Measurements from ENCODE around the gene A1CF. TPM values are rescaled to one million over a fixed set of nuclear protein-coding genes. Genes with fewer than 3 reads are reported as not detected.
"Not testable (repeated sequence)": the region's sequence is repeated elsewhere in the genome, so short reads cannot be mapped to it uniquely, and the experiment has no call there.

The A1CF gene
- total and polyA plus RNA-seq, 3 experiments from 2014 or later, result not detected

DNA sequence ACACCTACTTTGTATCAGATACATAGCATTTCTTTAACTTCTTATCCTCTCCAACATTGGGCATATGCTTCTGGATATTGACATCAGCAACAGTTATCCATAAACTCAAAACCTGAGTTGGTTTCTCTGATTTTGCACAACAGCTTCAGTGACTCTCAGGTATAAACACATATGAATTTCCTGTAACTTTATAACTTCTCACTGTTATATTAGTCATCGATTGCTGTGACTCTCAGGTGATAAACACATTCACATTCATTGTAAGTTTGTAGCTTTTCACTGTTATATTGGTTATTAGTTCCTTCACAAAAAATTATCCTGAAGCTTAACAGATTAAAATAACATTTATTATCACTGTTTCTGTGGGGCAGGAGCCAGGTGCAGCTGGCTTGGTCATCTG is 88.7 kb downstream of the A1CF start:
- H3K4me3 ChIP-seq (ENCODE audit: low read length), result no peak overlapping the region
- H3K27ac Mint-ChIP-seq, result no peak overlapping the region
- no peaks in the 10 kb centered on the region for H3K4me1 Mint-ChIP-seq
- no peaks in the 10 kb centered on the region for H3K9me3 ChIP-seq (ENCODE audit: low read length)
- DNase-seq, result no peak
- H3K36me3 ChIP-seq (ENCODE audit: insufficient read depth, low read length), result no peaks in the 10 kb centered on the region
- H3K4me3 Mint-ChIP-seq, result no peak overlapping the region
- CTCF ChIA-PET, result no interaction called here
- H3K36me3 Mint-ChIP-seq, result peaks cover 0 to 3% (median 0%) of the 10 kb centered on the region in 3 donors
- no peaks in the 10 kb centered on the region for H3K27me3 ChIP-seq (ENCODE audit: insufficient read depth, low read length, poor library complexity, severe bottlenecking)
- no peaks in the 10 kb centered on the region for H3K9me3 Mint-ChIP-seq
- peaks cover 5 to 42% of the 10 kb centered on the region in 2 donors for H3K27me3 Mint-ChIP-seq
- H3K27ac ChIP-seq (ENCODE audit: low read depth, low read length), result no peak overlapping the region
- POLR2A ChIA-PET, result no interaction called here
- H3K4me1 ChIP-seq (ENCODE audit: insufficient read depth, low read length), result no peaks in the 10 kb centered on the region

DNA sequence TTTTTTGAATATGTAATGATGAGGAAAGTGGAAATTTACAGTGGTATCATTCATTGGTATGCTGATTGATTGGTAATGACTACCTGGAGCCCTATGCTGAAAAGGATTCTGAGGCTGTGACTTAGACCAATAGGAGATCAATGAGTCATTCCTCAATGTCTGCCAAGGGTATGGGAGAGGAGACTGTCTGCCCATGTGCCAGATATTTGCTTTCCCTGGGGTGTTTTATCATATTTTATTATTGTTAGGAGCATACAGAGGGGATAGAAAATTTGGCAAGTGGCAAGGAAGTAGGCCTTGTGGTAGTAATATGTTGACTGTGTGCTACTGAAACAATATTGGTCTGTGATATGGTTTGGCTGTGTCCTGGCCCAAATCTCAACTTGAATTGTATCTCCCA is 90.9 kb downstream of the A1CF start:
- H3K27ac Mint-ChIP-seq, result no peak overlapping the region
- no peak for DNase-seq
- ChIA-PET POLR2A (no interaction called here), CTCF (no interaction called here)
- Histone ChIP-seq H3K27ac (ENCODE audit: low read depth, low read length) (no peak overlapping the region), H3K27me3 (ENCODE audit: insufficient read depth, low read length, poor library complexity, severe bottlenecking) (no peaks in the 10 kb centered on the region), H3K4me3 (ENCODE audit: low read length) (no peak overlapping the region), H3K36me3 (ENCODE audit: insufficient read depth, low read length) (no peaks in the 10 kb centered on the region), H3K4me1 (ENCODE audit: insufficient read depth, low read length) (no peaks in the 10 kb centered on the region), H3K9me3 (ENCODE audit: low read length) (no peaks in the 10 kb centered on the region)
- no peaks in the 10 kb centered on the region for H3K9me3 Mint-ChIP-seq
- no peaks in the 10 kb centered on the region for H3K4me1 Mint-ChIP-seq
- H3K4me3 Mint-ChIP-seq, result no peak overlapping the region
- H3K36me3 Mint-ChIP-seq, result peaks cover 0 to 2% (median 0%) of the 10 kb centered on the region in 3 donors
- peaks cover 7 to 34% of the 10 kb centered on the region in 2 donors for H3K27me3 Mint-ChIP-seq

DNA sequence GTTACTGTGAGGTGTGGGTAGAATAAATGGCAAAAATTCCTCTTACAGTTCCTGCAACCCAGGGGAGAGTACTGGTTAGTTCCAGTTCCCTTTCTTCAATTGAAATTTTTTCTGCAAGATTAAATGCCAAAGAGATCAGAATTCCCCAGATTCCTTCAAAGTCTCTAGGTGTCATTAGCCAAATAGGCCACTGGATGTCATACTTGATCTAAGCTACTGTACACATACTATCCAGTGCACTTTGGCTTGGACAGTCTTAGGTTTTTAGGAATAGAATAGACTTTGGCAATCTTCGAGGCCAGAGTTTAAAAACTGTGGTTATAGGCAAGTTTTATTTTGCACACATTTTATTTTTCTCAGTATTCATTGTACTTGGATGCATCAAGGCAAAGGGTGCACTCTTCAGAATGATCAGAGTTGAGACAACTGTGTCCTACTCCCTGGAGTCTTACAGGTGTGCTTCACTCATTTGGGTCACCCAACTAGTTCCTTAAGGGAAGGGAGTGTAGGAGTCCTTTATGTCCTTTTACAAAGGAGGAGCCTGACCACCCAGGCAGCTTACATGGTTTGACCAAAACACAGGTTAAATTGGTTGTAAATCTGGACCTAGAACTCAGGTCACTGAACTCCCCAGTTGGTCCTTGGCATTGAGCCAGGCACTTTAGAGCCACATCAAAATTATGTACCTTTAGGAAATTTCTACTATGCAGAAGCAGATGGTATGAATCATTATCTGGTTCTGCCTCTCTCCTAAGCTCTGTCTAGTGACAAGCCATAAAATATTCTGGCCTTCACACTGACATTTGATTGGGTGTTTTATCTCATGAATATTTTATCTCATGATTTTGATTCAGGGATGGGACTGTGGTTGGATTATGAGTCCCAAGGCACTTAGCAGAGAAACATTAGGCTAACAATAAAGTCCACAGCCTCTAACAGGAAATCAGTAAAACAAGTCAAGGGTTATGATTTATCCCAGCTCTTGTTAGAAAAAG is 96.2 kb downstream of the A1CF start:
- DNase-seq, result no peak
- Mint-ChIP-seq H3K4me1 (peaks cover 8 to 15% (median 9%) of the 10 kb centered on the region in 3 donors), H3K27me3 (peaks cover 15 to 19% of the 10 kb centered on the region in 2 donors), H3K27ac (no peak overlapping the region), H3K9me3 (peaks cover 0 to 10% (median 8%) of the 10 kb centered on the region in 5 donors), H3K36me3 (peaks cover 0 to 13% (median 2%) of the 10 kb centered on the region in 3 donors), H3K4me3 (peak overlapping the region in 1 of 7 donors; percentile 16)
- Histone ChIP-seq H3K4me3 (ENCODE audit: low read length) (no peak overlapping the region), H3K36me3 (ENCODE audit: insufficient read depth, low read length) (no peaks in the 10 kb centered on the region), H3K9me3 (ENCODE audit: low read length) (no peaks in the 10 kb centered on the region), H3K4me1 (ENCODE audit: insufficient read depth, low read length) (no peaks in the 10 kb centered on the region), H3K27ac (ENCODE audit: low read depth, low read length) (no peak overlapping the region), H3K27me3 (ENCODE audit: insufficient read depth, low read length, poor library complexity, severe bottlenecking) (no peaks in the 10 kb centered on the region)
- POLR2A ChIA-PET, result no interaction called here
- CTCF ChIA-PET, result no interaction called here

DNA sequence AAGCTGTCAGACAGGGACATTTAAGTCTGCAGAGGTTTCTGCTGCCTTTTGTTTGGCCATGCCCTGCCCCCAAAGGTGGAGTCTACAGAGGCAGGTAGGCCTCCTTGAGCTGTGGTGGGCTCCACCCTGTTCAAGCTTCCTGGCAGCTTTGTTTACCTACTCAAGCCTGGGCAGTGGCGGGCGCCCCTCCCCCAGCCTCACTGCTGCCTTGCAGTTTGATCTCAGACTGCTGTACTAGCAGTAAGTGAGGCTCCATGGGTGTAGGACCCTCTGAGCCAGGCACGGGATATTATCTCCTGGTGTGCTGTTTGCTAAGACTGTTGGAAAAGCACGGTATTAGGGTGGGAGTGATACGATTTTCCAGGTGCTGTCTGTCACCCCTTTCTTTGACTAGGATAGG is 97.5 kb downstream of the A1CF start:
- DNase-seq; H3K27ac ChIP-seq (ENCODE audit: low read depth, low read length); H3K9me3 ChIP-seq (ENCODE audit: low read length); H3K27me3 ChIP-seq (ENCODE audit: insufficient read depth, low read length, poor library complexity, severe bottlenecking); H3K4me1 ChIP-seq (ENCODE audit: insufficient read depth, low read length); H3K36me3 ChIP-seq (ENCODE audit: insufficient read depth, low read length); POLR2A ChIA-PET; CTCF ChIA-PET; H3K9me3 Mint-ChIP-seq; H3K4me3 ChIP-seq (ENCODE audit: low read length): not testable (repeated sequence)
- peak overlapping the region in 1 of 8 donors; percentile 24 for H3K27ac Mint-ChIP-seq
- peaks cover 12 to 15% of the 10 kb centered on the region in 2 donors for H3K27me3 Mint-ChIP-seq
- peaks cover 0 to 13% (median 2%) of the 10 kb centered on the region in 3 donors for H3K36me3 Mint-ChIP-seq
- H3K4me3 Mint-ChIP-seq, result peak overlapping the region in 1 of 7 donors; percentile 12
- peaks cover 8 to 15% (median 9%) of the 10 kb centered on the region in 3 donors for H3K4me1 Mint-ChIP-seq

DNA sequence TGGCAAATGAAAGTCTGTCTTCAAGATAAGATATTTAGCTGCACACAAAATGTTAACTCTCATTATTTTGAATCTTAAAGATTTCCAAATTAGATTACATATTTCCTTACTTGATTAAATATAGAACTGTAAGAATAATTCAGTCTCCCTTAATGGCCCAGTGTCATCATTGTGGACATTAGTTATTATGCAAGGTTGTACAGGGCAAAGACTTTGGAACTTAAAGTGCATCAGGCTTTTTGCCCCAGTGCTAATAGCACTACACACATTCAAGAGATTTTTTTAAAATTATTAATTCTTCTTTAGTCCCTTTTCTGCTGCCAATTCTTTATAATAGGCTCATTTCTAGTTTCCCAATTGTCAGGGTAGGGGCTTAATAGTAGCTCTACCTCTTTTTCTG is 103.4 kb downstream of the A1CF start:
- H3K36me3 ChIP-seq (ENCODE audit: insufficient read depth, low read length); DNase-seq; H3K27me3 ChIP-seq (ENCODE audit: insufficient read depth, low read length, poor library complexity, severe bottlenecking); H3K27ac ChIP-seq (ENCODE audit: low read depth, low read length); H3K4me3 Mint-ChIP-seq; H3K4me3 ChIP-seq (ENCODE audit: low read length); H3K36me3 Mint-ChIP-seq; H3K4me1 Mint-ChIP-seq; H3K4me1 ChIP-seq (ENCODE audit: insufficient read depth, low read length); H3K27ac Mint-ChIP-seq; H3K9me3 Mint-ChIP-seq; CTCF ChIA-PET; H3K9me3 ChIP-seq (ENCODE audit: low read length); POLR2A ChIA-PET: not testable (repeated sequence)
- peaks cover 12 to 13% of the 10 kb centered on the region in 2 donors for H3K27me3 Mint-ChIP-seq

DNA sequence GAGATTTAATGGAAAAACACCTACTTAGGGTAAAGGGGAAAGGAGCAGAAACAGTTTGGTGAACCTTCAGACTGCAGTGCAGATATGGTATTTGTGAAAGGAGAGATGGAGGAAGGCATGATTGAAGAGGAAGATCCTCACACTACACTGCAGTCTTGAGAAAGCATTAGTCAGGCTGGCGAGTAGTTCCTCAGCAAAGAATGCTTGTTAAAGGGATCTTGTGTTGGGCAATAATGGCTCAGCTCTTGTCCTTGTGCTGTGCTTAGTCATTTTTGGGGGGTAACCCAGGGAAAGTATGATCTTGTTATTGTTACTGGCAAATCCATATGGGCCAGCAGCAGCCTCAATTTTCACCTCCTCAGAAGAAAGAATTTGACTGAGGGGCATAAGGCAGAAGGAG is 105.4 kb downstream of the A1CF start:
- H3K36me3 Mint-ChIP-seq; H3K9me3 ChIP-seq (ENCODE audit: low read length); DNase-seq; CTCF ChIA-PET; H3K27ac Mint-ChIP-seq; H3K27me3 Mint-ChIP-seq; POLR2A ChIA-PET; H3K4me1 ChIP-seq (ENCODE audit: insufficient read depth, low read length); H3K27ac ChIP-seq (ENCODE audit: low read depth, low read length); H3K36me3 ChIP-seq (ENCODE audit: insufficient read depth, low read length); H3K4me1 Mint-ChIP-seq; H3K4me3 ChIP-seq (ENCODE audit: low read length); H3K9me3 Mint-ChIP-seq; H3K4me3 Mint-ChIP-seq; H3K27me3 ChIP-seq (ENCODE audit: insufficient read depth, low read length, poor library complexity, severe bottlenecking): not testable (repeated sequence)

DNA sequence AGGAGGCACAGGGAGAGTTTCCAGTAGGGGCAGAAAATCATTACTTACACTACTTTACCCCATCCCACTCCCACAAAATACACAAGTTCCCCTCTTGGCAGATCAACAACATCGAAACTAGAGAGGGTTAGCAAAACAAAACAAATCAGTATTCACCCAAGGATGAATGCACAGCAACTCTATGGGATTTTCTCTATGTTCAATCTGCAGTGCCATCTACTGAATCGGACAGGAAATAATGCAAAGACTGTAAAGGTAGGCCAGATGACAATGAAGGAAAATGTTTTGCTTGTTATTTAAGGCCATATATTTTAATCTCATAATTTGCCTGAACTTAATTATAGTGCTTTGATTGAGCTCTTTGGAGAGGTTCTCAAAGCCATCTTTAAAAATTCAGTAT is 110.6 kb downstream of the A1CF start:
- H3K9me3 ChIP-seq (ENCODE audit: low read length); H3K27me3 Mint-ChIP-seq; H3K4me1 Mint-ChIP-seq; H3K4me3 Mint-ChIP-seq; H3K27ac ChIP-seq (ENCODE audit: low read depth, low read length); POLR2A ChIA-PET; H3K36me3 ChIP-seq (ENCODE audit: insufficient read depth, low read length); H3K27ac Mint-ChIP-seq; H3K27me3 ChIP-seq (ENCODE audit: insufficient read depth, low read length, poor library complexity, severe bottlenecking); CTCF ChIA-PET; DNase-seq; H3K4me1 ChIP-seq (ENCODE audit: insufficient read depth, low read length); H3K36me3 Mint-ChIP-seq; H3K4me3 ChIP-seq (ENCODE audit: low read length); H3K9me3 Mint-ChIP-seq: not testable (repeated sequence)

DNA sequence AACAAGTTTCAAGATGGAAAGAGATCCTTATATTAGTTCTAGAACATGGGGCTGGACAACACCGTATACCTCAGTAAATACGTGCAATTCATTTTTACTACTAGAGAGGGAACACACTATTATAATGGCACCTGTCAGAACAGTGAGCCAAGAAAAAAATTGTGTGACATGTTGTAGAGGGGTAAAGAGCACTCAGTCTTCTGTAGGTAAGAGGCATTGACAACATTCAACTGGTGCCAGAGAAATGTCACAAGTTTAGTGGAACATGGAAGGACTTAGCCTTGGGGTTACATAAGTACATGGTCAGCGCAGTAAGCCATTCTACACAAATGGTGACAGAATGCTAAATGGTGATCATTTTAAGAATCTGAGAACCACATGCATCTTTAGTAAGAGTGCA is 113.4 kb downstream of the A1CF start:
- POLR2A ChIA-PET; H3K4me3 ChIP-seq (ENCODE audit: low read length); H3K27me3 Mint-ChIP-seq; H3K36me3 ChIP-seq (ENCODE audit: insufficient read depth, low read length); H3K27me3 ChIP-seq (ENCODE audit: insufficient read depth, low read length, poor library complexity, severe bottlenecking); H3K27ac ChIP-seq (ENCODE audit: low read depth, low read length); H3K9me3 Mint-ChIP-seq; H3K36me3 Mint-ChIP-seq; DNase-seq; H3K4me3 Mint-ChIP-seq; H3K4me1 ChIP-seq (ENCODE audit: insufficient read depth, low read length); H3K27ac Mint-ChIP-seq; H3K4me1 Mint-ChIP-seq; CTCF ChIA-PET; H3K9me3 ChIP-seq (ENCODE audit: low read length): not testable (repeated sequence)

Data from CD8-positive, alpha-beta memory T cell (primary cell).